Progenitor cell of endocrine pancreas (in vitro differentiated cells): Measurements from ENCODE around the gene TNRC6C. TPM values are rescaled to one million over a fixed set of nuclear protein-coding genes. Genes with fewer than 3 reads are reported as not detected.

Source experiments
- DNase-seq: peaks from one replicate; pipeline ENCODE4 v3.0.0; 2021; ENCODE audit warnings: low spot score; ENCODE audit not compliant: unreplicated experiment
- H3K27ac Mint-ChIP-seq: 2 replicates; pipeline ENCODE4 v1.8.0; 2021; ENCODE audit warnings: mild to moderate bottlenecking, moderate library complexity, mixed read lengths
- H3K27me3 Mint-ChIP-seq: 2 replicates; pipeline ENCODE4 v1.8.0; 2021; ENCODE audit warnings: mixed read lengths
- H3K36me3 Mint-ChIP-seq: 2 replicates; pipeline ENCODE4 v1.8.0; 2022; ENCODE audit warnings: mixed read lengths; ENCODE audit not compliant: insufficient read depth
- H3K4me1 Mint-ChIP-seq: 2 replicates; pipeline ENCODE4 v1.8.0; 2021; ENCODE audit warnings: low read depth, mixed read lengths
- H3K4me3 Mint-ChIP-seq: 2 replicates; pipeline ENCODE4 v1.8.0; 2021; ENCODE audit warnings: low read depth, mild to moderate bottlenecking, moderate library complexity, mixed read lengths
- H3K9me3 Mint-ChIP-seq: 2 replicates; pipeline ENCODE4 v1.8.0; 2021; ENCODE audit warnings: low read depth, mixed read lengths
- CTCF ChIP-seq: fragments of 200-600 bp; sonication (generic); IDR thresholded peaks from one replicate; pipeline ENCODE4 v1.5.0; 2021; ENCODE audit warnings: antibody characterized with exemption, mild to moderate bottlenecking; ENCODE audit not compliant: unreplicated experiment
- total RNA-seq: library from RNA; stranded (reverse); gene quantifications from 2 replicates; pipeline ENCODE4 v1.2.1, GENCODE V29; 2021

The TNRC6C gene
- total RNA-seq, 1 donor from 2014 or later, result 38.3 TPM

- Mint-ChIP-seq H3K27ac (no peak overlapping the region), H3K4me1 (peaks cover 7% of the 10 kb centered on the region), H3K4me3 (no peak overlapping the region), H3K9me3 (no peaks in the 10 kb centered on the region), H3K27me3 (no peaks in the 10 kb centered on the region), H3K36me3 (peaks cover 18% of the 10 kb centered on the region)
- DNase-seq, result no peak
- TF ChIP-seq CTCF, result no peak
These were observed 78.8 kb downstream of the TNRC6C start for GRCh38 chr17:78037280-78037679.

- Mint-ChIP-seq H3K4me3 (no peak overlapping the region), H3K36me3 (peaks cover 22% of the 10 kb centered on the region), H3K4me1 (peaks cover 7% of the 10 kb centered on the region), H3K9me3 (no peaks in the 10 kb centered on the region), H3K27ac (no peak overlapping the region), H3K27me3 (no peaks in the 10 kb centered on the region)
- TF ChIP-seq CTCF, result no peak
- DNase-seq, result no peak
These were observed 80.3 kb downstream of the TNRC6C start for GRCh38 chr17:78038748-78039288.

- Mint-ChIP-seq H3K27ac (peak overlapping the region; percentile 34), H3K36me3 (peaks cover 18% of the 10 kb centered on the region), H3K4me1 (peaks cover 7% of the 10 kb centered on the region), H3K27me3 (no peaks in the 10 kb centered on the region), H3K9me3 (no peaks in the 10 kb centered on the region), H3K4me3 (no peak overlapping the region)
- no peak for TF ChIP-seq CTCF
- no peak for DNase-seq
These were observed 81.1 kb downstream of the TNRC6C start for GRCh38 chr17:78039581-78039980.

GRCh38 chr17:78040440-78041385, 82.2 kb downstream of the TNRC6C start:
- H3K9me3 Mint-ChIP-seq, result no peaks in the 10 kb centered on the region
- H3K27ac Mint-ChIP-seq, result no peak overlapping the region
- peaks cover 22% of the 10 kb centered on the region for H3K36me3 Mint-ChIP-seq
- no peak overlapping the region for H3K4me3 Mint-ChIP-seq
- no peak for DNase-seq
- TF ChIP-seq CTCF, result no peak
- H3K4me1 Mint-ChIP-seq, result peaks cover 7% of the 10 kb centered on the region
- no peaks in the 10 kb centered on the region for H3K27me3 Mint-ChIP-seq

- no peak for DNase-seq
- peaks cover 22% of the 10 kb centered on the region for H3K36me3 Mint-ChIP-seq
- no peaks in the 10 kb centered on the region for H3K27me3 Mint-ChIP-seq
- no peak for TF ChIP-seq CTCF
- no peak overlapping the region for H3K27ac Mint-ChIP-seq
- no peak overlapping the region for H3K4me3 Mint-ChIP-seq
- peaks cover 7% of the 10 kb centered on the region for H3K4me1 Mint-ChIP-seq
- H3K9me3 Mint-ChIP-seq, result no peaks in the 10 kb centered on the region
These were observed 83.1 kb downstream of the TNRC6C start for GRCh38 chr17:78041386-78042179.
